Diencephalon (tissue), 1 donor: ENCODE data around the gene MYH3. TPM values are rescaled to one million over a fixed set of nuclear protein-coding genes. Genes with fewer than 3 reads are reported as not detected.

ENCODE experiments used
- total RNA-seq: library from RNA; depleted of rRNA; stranded (reverse); fragments of >200 nt; gene quantifications from one replicate; pipeline ENCODE4 v1.2.3, GENCODE V29; 2014

Gene MYH3
- 1.4 TPM for total RNA-seq

DNA sequence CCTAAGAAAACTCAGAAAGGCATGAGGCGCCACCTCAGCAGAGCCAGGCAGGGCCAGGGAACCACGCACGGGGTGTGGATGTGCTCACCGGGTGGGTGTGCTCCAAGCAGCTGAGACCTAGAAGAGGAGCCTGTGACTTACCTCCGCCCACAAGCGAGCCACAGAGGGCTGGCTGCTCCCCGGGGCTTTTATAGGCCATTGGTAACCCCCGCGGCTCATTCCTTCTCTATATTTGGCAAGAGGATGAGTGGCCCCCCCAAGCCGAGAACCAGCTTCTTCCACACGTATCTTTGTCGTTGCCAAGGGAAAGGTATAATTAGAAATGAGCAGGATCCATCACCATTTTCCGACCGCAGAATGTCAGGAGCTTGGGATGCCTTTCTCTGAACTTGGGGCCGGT lies at the start of gene MYH3:
Gene MYH3 (minus strand): TSS at position 162 of the 400 bp plus-strand sequence. CDS start 2,245 bp downstream, outside the sequence.

DNA sequence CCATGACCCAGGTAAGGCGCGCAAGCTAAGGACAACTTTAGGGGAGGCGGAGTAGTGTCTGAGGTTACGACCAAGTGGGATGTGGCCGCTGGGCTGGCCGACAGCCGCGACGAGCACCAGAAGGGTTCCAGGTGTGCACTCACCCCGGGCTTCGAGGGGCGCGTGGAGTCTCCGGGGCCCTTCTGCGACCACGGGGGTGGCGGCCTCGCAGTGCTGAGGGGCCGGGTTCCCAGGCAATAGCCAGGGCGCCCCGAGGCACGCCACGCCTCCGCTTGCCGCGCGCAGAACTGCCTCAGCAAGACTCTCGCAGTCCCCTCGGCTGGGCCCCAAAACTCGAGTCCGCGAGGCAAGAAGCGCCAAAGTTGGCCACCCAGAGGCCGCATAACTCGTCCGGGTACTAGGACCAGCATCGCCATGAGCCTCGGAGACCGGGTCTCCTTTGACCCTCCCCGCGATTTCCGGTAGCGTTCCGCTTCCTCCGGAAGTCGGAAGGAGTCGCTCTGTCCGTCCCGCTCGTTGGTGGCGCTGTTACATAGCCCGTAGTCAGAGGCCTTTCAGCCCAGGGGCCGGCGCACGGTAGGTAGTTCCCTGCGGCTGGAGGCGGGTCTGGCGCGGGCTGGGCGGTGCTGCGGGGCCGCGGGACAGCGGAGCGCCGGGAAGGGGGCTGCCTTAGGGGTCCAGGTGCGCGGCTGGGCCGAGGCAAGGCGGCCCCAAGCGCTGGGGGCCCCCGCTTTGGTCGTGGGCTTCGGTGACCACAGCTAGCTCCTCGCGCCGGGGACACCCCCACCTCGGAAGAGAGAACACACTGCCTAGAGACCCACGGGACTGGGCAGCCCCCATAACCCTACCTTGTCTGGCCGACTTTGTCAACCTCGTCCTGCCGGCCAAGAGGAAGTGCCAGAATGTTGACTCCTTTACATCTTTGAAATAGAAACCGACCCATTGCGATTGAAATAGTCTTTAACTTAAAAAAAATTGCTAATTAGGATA lies 40.3 kb upstream of the MYH3 start, which contains the start of the genes ADPRM and SCO1:
Gene ADPRM (plus strand): TSS at position 503 of the 990 bp plus-strand sequence. CDS start 7,333 bp downstream, outside the sequence.
Gene SCO1 (minus strand): TSS at position 442 of the 990 bp plus-strand sequence. CDS start 26 bp downstream, at position 416.

Other genes starting within 250 kb of the MYH3 start
- gene MYH8, start 235.4 kb downstream of the MYH3 start, total RNA-seq = under 0.01 TPM
- gene MYH4, start 187.8 kb downstream of the MYH3 start, total RNA-seq = not detected
- not detected for gene MYH1, start 138.8 kb downstream of the MYH3 start, total RNA-seq
- under 0.01 TPM for gene MYH2, start 107.7 kb downstream of the MYH3 start, total RNA-seq
- 13.1 TPM for gene SCO1, start 40.2 kb upstream of the MYH3 start, total RNA-seq
- gene ADPRM, start 40.3 kb upstream of the MYH3 start, total RNA-seq = 15.2 TPM
- gene TMEM220, start 72.7 kb upstream of the MYH3 start, total RNA-seq = 1.8 TPM
- not detected for gene TMEM238L, start 146.8 kb upstream of the MYH3 start, total RNA-seq
- gene PIRT, start 180.8 kb upstream of the MYH3 start, total RNA-seq = 5.3 TPM